DOHH2 (cell line): ENCODE measurements around the gene RUNDC3A.
"Not testable (repeated sequence)": the region's sequence is repeated elsewhere in the genome, so short reads cannot be mapped to it uniquely, and the experiment has no call there.

Experiments used
- H3F3A ChIP-seq: fragments of 200-600 bp; sonication (generic), shearing (Covaris generic); 2 replicates; pipeline ENCODE4 v1.6.0; 2016; ENCODE audit warnings: antibody characterized with exemption, mild to moderate bottlenecking; ENCODE audit not compliant: control insufficient read depth, insufficient read depth
- H3K27ac ChIP-seq: fragments of 200-600 bp; sonication (generic); 2 replicates; pipeline ENCODE4 v1.5.1; 2014; ENCODE audit warnings: low read depth, mild to moderate bottlenecking, low read length, moderate library complexity
- H3K27me3 ChIP-seq: fragments of 200-600 bp; sonication (generic); 2 replicates; pipeline ENCODE4 v1.6.1; 2014; ENCODE audit warnings: mild to moderate bottlenecking, low read length, mixed read lengths; ENCODE audit not compliant: control insufficient read depth
- H3K36me3 ChIP-seq: fragments of 200-600 bp; sonication (generic); 2 replicates; pipeline ENCODE4 v1.6.1; 2014; ENCODE audit warnings: mild to moderate bottlenecking, low read length, moderate library complexity, mixed read lengths; ENCODE audit not compliant: control insufficient read depth
- H3K4me1 ChIP-seq: fragments of 200-600 bp; sonication (generic); 2 replicates; pipeline ENCODE4 v1.6.1; 2014; ENCODE audit warnings: mild to moderate bottlenecking, low read length, mixed read lengths; ENCODE audit not compliant: control insufficient read depth
- H3K4me2 ChIP-seq: fragments of 200-600 bp; sonication (generic); 2 replicates; pipeline ENCODE4 v1.6.0; 2014; ENCODE audit warnings: mild to moderate bottlenecking, low read length, moderate library complexity
- H3K4me3 ChIP-seq: fragments of 200-600 bp; sonication (generic); 2 replicates; pipeline ENCODE4 v1.5.1; 2014; ENCODE audit warnings: mild to moderate bottlenecking, low read length, mixed read lengths
- H3K79me2 ChIP-seq: fragments of 200-600 bp; sonication (generic); 2 replicates; pipeline ENCODE4 v1.6.1; 2014; ENCODE audit warnings: mild to moderate bottlenecking, low read length, mixed read lengths; ENCODE audit not compliant: control insufficient read depth
- H3K9me2 ChIP-seq: fragments of 200-600 bp; sonication (generic); replicated peaks from 2 replicates; pipeline ENCODE4 v1.6.1; 2014; ENCODE audit warnings: mild to moderate bottlenecking, low read length, mixed read lengths; ENCODE audit not compliant: control insufficient read depth
- H3K9me3 ChIP-seq: fragments of 200-600 bp; sonication (generic); 2 replicates; pipeline ENCODE4 v1.6.1; 2014; ENCODE audit warnings: antibody characterized with exemption, low read length, mixed read lengths; ENCODE audit not compliant: control insufficient read depth, insufficient read depth
- H4K20me1 ChIP-seq: fragments of 200-600 bp; sonication (generic); 2 replicates; pipeline ENCODE4 v1.6.0; 2014; ENCODE audit warnings: low read depth, mild to moderate bottlenecking, antibody characterized with exemption, low read length, moderate library complexity; ENCODE audit not compliant: control insufficient read depth, insufficient read depth
- EZH2phosphoT487 ChIP-seq: fragments of 200-600 bp; sonication (generic); IDR thresholded peaks from 2 replicates; pipeline ENCODE4 v1.6.1; 2017; ENCODE audit warnings: borderline replicate concordance, mild to moderate bottlenecking, antibody characterized with exemption, low read length, moderate library complexity, mixed read lengths
- TF ChIP-seq, protein P1 (sequence below): fragments of 200-600 bp; sonication (generic); IDR thresholded peaks from one replicate; pipeline ENCODE4 v1.5.1; 2014; ENCODE audit warnings: antibody characterized with exemption, mild to moderate bottlenecking, low read depth, low read length; ENCODE audit not compliant: poor library complexity, severe bottlenecking

Gene RUNDC3A

DNA sequence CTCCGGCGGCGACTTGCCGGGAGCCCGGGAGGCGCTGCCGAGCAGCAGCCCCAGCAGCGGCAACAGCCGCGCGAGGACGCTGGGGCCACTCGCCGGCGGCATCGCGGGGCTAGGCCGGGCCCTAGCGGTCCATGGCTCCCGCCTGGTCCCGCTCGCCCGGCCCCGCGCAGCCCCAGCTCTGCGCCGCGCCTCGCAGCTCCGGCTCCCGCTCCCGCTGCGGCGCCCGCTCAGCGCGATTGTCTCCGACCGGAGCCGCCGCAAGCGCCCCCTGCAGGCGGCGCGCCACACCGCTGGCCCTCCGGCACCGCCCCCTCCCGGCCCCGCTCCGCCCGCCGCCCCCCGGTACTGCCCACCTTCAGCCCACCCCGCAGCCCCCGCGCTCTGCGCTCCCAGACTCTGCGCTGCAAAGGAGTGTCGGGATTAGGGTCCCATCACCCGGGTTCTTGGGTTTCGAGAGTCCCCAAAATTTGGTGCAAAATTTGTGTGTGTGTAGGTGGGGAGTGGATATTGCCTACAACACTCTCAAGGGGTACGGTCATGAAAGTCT is 55.3 kb downstream of the RUNDC3A start, which contains the start of gene FAM171A2:
Gene FAM171A2 (minus strand): TSS at position 241 of the 547 bp plus-strand sequence. CDS start 139 bp downstream, at position 102.
- H3K4me3 ChIP-seq: peak within 1 kb of the TSS; percentile 80
- H3K36me3 ChIP-seq: no peaks in the 10 kb centered on the region
- peaks cover 52% of the 10 kb centered on the region for H3K4me1 ChIP-seq
- no peaks in the 10 kb centered on the region for H3F3A ChIP-seq
- H3K4me2 ChIP-seq: peak within 1 kb of the TSS; percentile 95
- no peaks in the 10 kb centered on the region for H3K79me2 ChIP-seq
- H3K27ac ChIP-seq: no peak within 1 kb of the TSS
- H3K27me3 ChIP-seq: peaks cover 40% of the 10 kb centered on the region
- no peaks in the 10 kb centered on the region for H3K9me2 ChIP-seq
- no peaks in the 10 kb centered on the region for H3K9me3 ChIP-seq
- no peaks in the 10 kb centered on the region for H4K20me1 ChIP-seq
- TF ChIP-seq, protein P1, sequence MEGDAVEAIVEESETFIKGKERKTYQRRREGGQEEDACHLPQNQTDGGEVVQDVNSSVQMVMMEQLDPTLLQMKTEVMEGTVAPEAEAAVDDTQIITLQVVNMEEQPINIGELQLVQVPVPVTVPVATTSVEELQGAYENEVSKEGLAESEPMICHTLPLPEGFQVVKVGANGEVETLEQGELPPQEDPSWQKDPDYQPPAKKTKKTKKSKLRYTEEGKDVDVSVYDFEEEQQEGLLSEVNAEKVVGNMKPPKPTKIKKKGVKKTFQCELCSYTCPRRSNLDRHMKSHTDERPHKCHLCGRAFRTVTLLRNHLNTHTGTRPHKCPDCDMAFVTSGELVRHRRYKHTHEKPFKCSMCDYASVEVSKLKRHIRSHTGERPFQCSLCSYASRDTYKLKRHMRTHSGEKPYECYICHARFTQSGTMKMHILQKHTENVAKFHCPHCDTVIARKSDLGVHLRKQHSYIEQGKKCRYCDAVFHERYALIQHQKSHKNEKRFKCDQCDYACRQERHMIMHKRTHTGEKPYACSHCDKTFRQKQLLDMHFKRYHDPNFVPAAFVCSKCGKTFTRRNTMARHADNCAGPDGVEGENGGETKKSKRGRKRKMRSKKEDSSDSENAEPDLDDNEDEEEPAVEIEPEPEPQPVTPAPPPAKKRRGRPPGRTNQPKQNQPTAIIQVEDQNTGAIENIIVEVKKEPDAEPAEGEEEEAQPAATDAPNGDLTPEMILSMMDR: peak; percentile 68
- TF ChIP-seq EZH2phosphoT487: no peak

DNA sequence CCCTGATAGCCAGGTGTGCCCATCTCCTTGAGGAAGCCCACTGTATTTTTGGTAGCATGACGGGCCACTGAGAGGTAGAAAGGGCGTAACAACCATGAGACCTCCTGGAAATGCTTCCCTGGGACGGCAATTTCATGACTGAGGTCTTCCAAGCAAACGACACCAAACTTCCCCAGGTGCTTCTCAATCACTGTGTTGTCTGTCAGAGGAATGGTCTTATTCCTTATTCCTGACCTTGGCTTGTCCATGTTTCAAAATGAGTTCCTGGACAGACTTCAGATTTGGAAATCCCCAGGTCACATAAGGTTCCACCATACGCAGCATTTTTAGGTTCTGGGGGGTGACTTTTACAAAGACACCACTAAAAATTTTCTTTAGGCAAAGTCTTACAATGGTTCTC is 56.6 kb downstream of the RUNDC3A start:
- Histone ChIP-seq H3K4me1 (peaks cover 39% of the 10 kb centered on the region), H3K27me3 (peaks cover 40% of the 10 kb centered on the region)
- not testable (repeated sequence) for H3K4me3 ChIP-seq, H3F3A ChIP-seq, H3K9me3 ChIP-seq, H3K27ac ChIP-seq, H3K79me2 ChIP-seq, H4K20me1 ChIP-seq, H3K4me2 ChIP-seq, H3K9me2 ChIP-seq, H3K36me3 ChIP-seq

GRCh38 chr17:44367231-44367979 is 59.0 kb downstream of the RUNDC3A start:
- H3K27ac ChIP-seq: no peak overlapping the region
- TF ChIP-seq, protein P1: no peak
- no peak for TF ChIP-seq EZH2phosphoT487

More at GRCh38 chr17:44367231-44367979, 59.0 kb downstream of the RUNDC3A start:
- Histone ChIP-seq H3K79me2 (no peaks in the 10 kb centered on the region), H3K27me3 (peaks cover 37% of the 10 kb centered on the region), H3K4me2 (no peak overlapping the region), H3K9me3 (no peaks in the 10 kb centered on the region), H3K4me1 (peaks cover 15% of the 10 kb centered on the region), H3K9me2 (no peaks in the 10 kb centered on the region), H4K20me1 (no peaks in the 10 kb centered on the region), H3F3A (no peaks in the 10 kb centered on the region), H3K4me3 (no peak overlapping the region), H3K36me3 (no peaks in the 10 kb centered on the region)
